GM18498 (cell line): ENCODE results near the gene PSMG2.

ENCODE experiments used
- ATAC-seq: cut with Tn5 transposase; IDR thresholded peaks from one replicate; pipeline ENCODE4 v1.9.1; 2021; ENCODE audit warnings: mild to moderate bottlenecking, moderate library complexity; ENCODE audit not compliant: unreplicated experiment

Gene PSMG2

GRCh38 chr18:12702221-12703095, at the start of gene PSMG2, which contains the start of gene CEP76:
Gene PSMG2 (plus strand): TSS chr18:12703042. CDS start chr18:12703108, 66 bp downstream.
Gene CEP76 (minus strand): TSS chr18:12702723. CDS start chr18:12702548, 175 bp downstream.
- ATAC-seq = peak; percentile 82

- ATAC-seq = no peak
Observed at GRCh38 chr18:12654971-12655370, 47.9 kb upstream of the PSMG2 start.

GRCh38 chr18:12656605-12656937, 46.3 kb upstream of the PSMG2 start:
- no peak for ATAC-seq

DNA sequence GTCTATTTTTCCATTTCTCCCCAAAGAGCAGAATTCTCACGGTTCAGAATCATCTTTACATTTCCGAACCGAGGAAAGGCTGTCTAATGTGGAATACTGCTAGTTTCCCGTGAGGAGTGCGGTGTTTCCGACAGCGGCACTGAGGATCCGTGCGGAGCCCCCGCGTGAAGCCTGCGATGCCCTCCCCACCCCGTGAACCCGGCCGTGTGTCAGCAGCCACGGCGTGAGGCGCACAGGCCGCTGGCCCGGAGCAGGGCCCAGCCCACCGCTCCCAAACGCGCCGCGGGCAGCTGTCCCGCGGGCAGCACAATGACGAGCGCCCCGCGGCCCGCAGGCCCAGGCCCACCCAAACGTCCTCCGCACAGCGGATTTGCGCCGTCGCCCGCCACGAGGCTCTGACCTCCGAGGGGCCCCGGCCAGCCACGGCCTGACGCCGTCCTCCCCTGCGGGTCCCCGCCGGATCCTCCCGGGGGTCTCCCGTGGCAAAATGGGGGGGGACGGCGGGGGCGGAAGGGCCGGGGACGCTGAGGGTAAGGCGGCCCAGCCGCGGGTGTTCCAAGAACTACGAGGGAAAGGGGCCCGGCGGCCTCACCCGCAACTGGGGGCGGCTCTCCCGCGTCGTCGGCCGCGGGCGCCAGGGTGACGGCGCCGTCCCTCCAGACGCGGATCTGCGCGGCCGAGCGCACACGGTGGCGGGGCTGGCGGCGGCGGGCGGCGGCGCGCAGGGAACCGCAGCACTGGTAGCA, 45.7 kb upstream of the PSMG2 start:
- peak; percentile 44 for ATAC-seq

GRCh38 chr18:12657684-12658425, 45.0 kb upstream of the PSMG2 start, which contains the start of gene SPIRE1:
Gene SPIRE1 (minus strand): TSS chr18:12658107. CDS start chr18:12657866, 241 bp downstream.
- ATAC-seq = peak; percentile 76

GRCh38 chr18:12658426-12659138, 44.3 kb upstream of the PSMG2 start:
- ATAC-seq = no peak

DNA sequence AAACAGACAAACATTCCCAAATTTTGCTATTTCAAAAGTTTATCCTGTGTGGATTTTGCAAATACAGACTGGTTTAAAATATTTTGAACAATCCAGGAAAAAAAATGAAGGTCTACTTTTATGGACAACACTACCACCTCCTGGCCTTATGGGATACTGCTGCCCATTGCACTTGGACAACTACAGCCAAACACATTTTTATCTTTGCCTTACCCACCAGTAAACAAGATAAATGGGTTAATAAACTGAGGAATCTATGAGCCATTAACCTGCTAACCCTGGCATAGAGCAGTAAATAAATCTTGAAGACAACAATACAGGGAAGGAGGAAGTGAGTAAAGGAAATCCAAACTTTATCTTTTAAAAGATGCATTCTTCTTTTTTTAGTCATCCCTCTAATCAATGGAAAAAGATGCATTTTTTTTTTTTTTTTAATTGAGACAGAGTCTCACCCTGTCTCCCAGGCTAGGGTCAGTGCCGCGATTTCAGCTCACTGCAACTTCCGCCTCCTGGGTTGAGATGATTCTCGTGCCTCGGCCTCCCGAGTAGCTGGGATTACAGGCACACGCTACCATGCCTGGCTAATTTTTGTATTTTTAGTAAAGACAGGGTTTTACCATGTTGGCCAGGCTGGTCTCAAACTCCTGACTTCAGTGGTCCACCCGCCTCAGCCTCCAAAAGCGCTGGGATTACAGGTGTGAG, 42.8 kb upstream of the PSMG2 start:
- ATAC-seq = no peak

DNA sequence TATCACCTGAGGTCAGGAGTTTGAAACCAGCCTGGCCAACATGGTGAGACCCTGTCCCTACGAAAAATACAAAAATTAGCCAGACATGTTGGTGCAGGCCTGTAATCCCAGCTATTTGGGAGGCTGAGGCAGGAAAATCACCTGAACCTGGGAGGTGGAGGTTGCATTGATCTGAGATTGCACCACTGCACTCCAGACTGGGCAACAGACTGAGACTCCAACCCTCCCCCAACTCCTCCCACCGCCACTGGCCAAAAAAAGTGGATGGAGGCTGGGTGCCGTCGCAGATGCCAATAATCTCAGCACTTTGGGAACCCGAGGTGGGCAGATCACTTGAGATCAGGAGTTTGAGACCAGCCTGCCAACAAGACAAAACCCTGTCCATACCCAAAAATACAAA, 34.8 kb upstream of the PSMG2 start:
- ATAC-seq = no peak

GRCh38 chr18:12679183-12679786, 23.6 kb upstream of the PSMG2 start:
- no peak for ATAC-seq

GRCh38 chr18:12686100-12686499, 16.7 kb upstream of the PSMG2 start:
- no peak for ATAC-seq

GRCh38 chr18:12689256-12689850, 13.5 kb upstream of the PSMG2 start:
- no peak for ATAC-seq

DNA sequence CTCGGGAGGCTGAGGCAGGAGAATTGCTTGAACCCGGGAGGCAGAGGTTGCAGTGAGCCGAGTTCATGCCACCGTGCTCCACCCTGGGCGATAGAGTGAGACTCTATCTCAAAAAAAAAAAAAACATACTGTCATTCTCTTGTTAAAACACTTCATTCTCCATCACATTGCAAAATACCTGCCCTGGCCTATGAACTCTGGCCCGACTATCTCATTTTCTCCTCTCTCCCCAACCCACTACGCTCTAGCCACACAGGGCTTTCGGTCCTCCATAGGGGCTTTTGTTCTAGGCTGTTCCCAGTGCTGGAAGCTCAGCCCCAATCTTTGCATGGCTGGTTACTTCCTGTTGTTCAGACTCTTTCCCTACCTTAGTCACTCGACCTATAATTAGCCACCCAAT, 10.6 kb upstream of the PSMG2 start:
- no peak for ATAC-seq

DNA sequence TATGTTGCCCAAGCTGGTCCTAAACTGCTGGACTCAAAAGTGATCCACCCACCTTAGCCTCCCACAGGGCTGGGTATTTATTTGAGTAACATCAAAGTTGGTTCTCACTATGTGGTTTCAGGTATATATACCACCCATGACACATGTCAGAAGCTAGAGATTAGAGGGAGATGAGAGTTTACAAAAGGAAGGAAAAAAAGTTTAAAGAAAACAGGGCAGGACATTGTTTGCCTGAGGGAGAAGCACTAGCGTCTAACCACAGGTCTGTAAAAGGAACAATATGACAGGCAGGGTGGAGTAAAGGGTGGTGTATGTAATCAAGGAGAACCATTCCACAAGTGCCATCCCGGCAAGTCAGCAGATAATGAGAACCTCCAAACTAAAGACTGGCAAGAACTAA, 8.8 kb upstream of the PSMG2 start:
- ATAC-seq = no peak

- ATAC-seq = no peak
Observed at GRCh38 chr18:12699747-12700146, 3.1 kb upstream of the PSMG2 start.

DNA sequence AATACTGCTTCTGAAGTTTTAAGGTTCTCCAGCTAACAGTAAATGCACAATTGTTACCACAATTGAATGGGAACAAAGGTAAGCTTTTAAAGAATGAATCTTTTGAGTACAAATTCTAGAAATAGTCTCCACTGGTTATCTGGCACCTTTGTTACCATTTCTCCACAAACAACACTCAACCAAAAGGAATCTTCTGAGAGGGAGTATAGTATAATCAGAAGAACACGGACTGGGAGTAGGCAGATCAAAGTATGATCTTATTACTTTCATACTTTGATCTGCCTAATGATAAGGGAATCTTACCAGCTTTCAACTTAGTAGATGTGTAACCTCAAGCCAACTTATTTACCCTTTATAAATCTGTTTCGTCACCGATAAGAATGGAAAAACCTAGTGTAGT, 1.7 kb upstream of the PSMG2 start:
- no peak for ATAC-seq

DNA sequence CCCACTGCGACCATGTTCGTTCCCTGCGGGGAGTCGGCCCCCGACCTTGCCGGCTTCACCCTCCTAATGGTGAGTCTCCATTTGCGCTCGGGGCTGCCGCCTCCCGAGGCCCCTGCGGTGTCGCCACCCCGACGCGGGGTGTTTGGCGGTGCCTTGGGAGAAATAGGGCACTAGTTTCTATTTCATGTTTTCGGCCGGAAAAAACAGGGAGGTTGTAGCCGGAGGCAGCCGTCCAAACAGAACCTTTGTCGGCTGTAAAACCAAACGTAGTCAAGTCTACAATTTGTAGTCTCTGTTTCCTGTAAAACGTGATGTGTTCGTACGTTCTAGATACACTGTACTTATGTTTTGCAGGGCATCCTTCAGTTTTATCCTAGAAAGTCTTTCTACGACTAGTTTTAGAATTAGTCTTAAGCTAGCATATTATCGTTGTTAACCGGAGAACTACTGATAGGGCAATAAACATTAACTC, 290 bp downstream of the PSMG2 start:
- peak; percentile 37 for ATAC-seq

DNA sequence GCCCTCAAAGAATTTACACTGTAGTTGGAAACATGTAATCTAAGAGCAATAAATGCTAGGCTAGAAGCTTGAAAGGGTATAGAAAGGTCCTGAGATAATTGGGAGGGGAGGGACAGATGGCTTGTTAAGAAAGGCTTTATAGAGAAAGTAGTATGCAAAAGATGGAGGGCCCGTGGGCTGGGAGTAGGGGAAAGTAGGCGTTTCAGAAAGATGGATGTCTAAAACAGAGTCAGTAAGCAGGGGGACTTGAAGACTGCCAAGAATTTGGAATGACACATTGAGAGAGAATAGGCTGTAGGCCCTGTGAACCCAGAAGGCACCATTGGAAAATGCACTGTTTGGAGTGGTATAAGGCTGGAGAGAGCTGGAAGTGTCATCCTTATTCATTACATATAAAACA, 822 bp downstream of the PSMG2 start:
- ATAC-seq = no peak

DNA sequence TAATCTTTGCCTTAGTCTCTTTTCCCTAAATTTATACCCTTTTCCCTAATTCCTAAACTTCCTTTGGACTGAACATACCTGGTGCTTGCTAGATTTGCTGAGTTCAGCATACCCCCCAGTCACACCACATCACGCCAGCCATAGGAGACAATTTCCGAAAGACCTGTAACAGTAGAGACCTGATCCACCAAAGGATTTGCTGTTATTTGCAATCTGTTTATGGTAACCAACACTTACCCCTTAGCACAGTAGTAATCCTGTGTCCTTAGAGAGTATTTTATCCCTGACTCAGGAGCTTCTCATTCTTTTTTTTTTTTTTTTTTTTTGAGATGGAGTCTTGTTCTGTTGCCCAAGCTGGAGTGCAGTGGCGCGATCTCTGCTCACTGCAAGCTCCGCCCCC, 8.6 kb downstream of the PSMG2 start:
- ATAC-seq = no peak
